BJ (cell line): ENCODE measurements around the gene FAM221A. TPM values are rescaled to one million over a fixed set of nuclear protein-coding genes. Genes with fewer than 3 reads are reported as not detected.

Experiments used
- CTCF ChIA-PET: fragments of 350-600 bp; formaldehyde crosslinking; extraction: SDS; loops from one replicate; lab custom pipeline; 2021; ENCODE audit warnings: antibody characterized with exemption, inconsistent platforms; lab: Yijun Ruan, JAX
- POLR2A ChIA-PET: fragments of 300-600 bp; sonication (Branson Sonifier 250); formaldehyde crosslinking; extraction: SDS; loops from one replicate; lab custom pipeline; 2021; ENCODE audit warnings: antibody characterized with exemption; lab: Charles Lee
- DNase-seq: peaks from one replicate; pipeline ENCODE4 v3.0.0-alpha.2; 2011; ENCODE audit warnings: low read depth
- H3K27me3 ChIP-seq: 2 replicates; pipeline ENCODE4 v1.6.0; 2011; ENCODE audit warnings: low read length; ENCODE audit not compliant: control insufficient read depth, insufficient read depth
- H3K36me3 ChIP-seq: 2 replicates; pipeline ENCODE4 v1.5.1; 2011; ENCODE audit warnings: low read length; ENCODE audit not compliant: control insufficient read depth, insufficient read depth
- H3K4me3 ChIP-seq: 2 replicates; pipeline ENCODE4 v1.5.1; 2011; ENCODE audit warnings: low read depth, mild to moderate bottlenecking, control low read depth, low read length
- polyA plus RNA-seq: library from polyadenylated mRNA; depleted of rRNA; stranded (reverse); fragments of >200 nt; gene quantifications from 2 replicates; pipeline ENCODE4 v1.2.3, GENCODE V29; 2011
- TF ChIP-seq, protein P1 (sequence below): IDR thresholded peaks from 2 replicates; pipeline ENCODE4 v1.5.1; 2011; ENCODE audit warnings: low read depth, mild to moderate bottlenecking, control low read depth, inconsistent platforms, low read length, moderate library complexity; ENCODE audit not compliant: insufficient read depth

FAM221A gene
- polyA plus RNA-seq, 1 experiment: 1.1 TPM

- Histone ChIP-seq H3K36me3 (no peaks in the 10 kb centered on the region), H3K27me3 (no peaks in the 10 kb centered on the region), H3K4me3 (no peak overlapping the region)
- no peak for DNase-seq
- POLR2A ChIA-PET: no interaction called here
- CTCF ChIA-PET: interaction anchor here (0.8 to 9.9 kb wide), 15 partner anchors 8 to 440 kb away, joined by 3 to 130 read pairs (median 5); no protein-coding TSS in a partner anchor
- TF ChIP-seq, protein P1, sequence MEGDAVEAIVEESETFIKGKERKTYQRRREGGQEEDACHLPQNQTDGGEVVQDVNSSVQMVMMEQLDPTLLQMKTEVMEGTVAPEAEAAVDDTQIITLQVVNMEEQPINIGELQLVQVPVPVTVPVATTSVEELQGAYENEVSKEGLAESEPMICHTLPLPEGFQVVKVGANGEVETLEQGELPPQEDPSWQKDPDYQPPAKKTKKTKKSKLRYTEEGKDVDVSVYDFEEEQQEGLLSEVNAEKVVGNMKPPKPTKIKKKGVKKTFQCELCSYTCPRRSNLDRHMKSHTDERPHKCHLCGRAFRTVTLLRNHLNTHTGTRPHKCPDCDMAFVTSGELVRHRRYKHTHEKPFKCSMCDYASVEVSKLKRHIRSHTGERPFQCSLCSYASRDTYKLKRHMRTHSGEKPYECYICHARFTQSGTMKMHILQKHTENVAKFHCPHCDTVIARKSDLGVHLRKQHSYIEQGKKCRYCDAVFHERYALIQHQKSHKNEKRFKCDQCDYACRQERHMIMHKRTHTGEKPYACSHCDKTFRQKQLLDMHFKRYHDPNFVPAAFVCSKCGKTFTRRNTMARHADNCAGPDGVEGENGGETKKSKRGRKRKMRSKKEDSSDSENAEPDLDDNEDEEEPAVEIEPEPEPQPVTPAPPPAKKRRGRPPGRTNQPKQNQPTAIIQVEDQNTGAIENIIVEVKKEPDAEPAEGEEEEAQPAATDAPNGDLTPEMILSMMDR: peak; percentile 40; the same call in 1 of the 2 replicates
Measured at GRCh38 chr7:23712368-23713284, 32.6 kb downstream of the FAM221A start.

- Histone ChIP-seq H3K36me3 (no peaks in the 10 kb centered on the region), H3K4me3 (no peak overlapping the region), H3K27me3 (no peaks in the 10 kb centered on the region)
- peak; percentile 31 for DNase-seq
- ChIA-PET POLR2A (no interaction called here), CTCF (interaction anchor here (0.6 to 9.9 kb wide), 9 partner anchors 9 to 175 kb away, joined by 3 to 130 read pairs (median 4); no protein-coding TSS in a partner anchor)
- TF ChIP-seq, protein P1: no peak
Measured at GRCh38 chr7:23713285-23714149, 33.5 kb downstream of the FAM221A start.

GRCh38 chr7:23714150-23714464 lies 34.1 kb downstream of the FAM221A start:
- CTCF ChIA-PET: interaction anchor here (1.1 to 9.9 kb wide), 3 partner anchors 10 to 167 kb away, joined by 3 to 130 read pairs (median 17); no protein-coding TSS in a partner anchor
- TF ChIP-seq, protein P1: no peak

GRCh38 chr7:23714579-23714978 lies 34.6 kb downstream of the FAM221A start:
- DNase-seq: no peak
- CTCF ChIA-PET: interaction anchor here (2.0 to 9.9 kb wide), 2 partner anchors 143 to 168 kb away, joined by 17 to 130 read pairs; no protein-coding TSS in a partner anchor
- TF ChIP-seq, protein P1: no peak
- Histone ChIP-seq H3K4me3 (no peak overlapping the region), H3K36me3 (no peaks in the 10 kb centered on the region), H3K27me3 (no peaks in the 10 kb centered on the region)
- POLR2A ChIA-PET: no interaction called here

More at GRCh38 chr7:23714150-23714464, 34.1 kb downstream of the FAM221A start:
- Histone ChIP-seq H3K4me3 (no peak overlapping the region), H3K27me3 (no peaks in the 10 kb centered on the region), H3K36me3 (no peaks in the 10 kb centered on the region)
- POLR2A ChIA-PET: no interaction called here
- DNase-seq: no peak
